AG09309 (cell line): ENCODE results near the gene ZBTB24.

Experiments used
- DNase-seq: peaks from one replicate; pipeline ENCODE4 v3.0.0-alpha.2; 2010; ENCODE audit warnings: low read depth
- H3K4me3 ChIP-seq: 2 replicates; pipeline ENCODE4 v1.5.1; 2011; ENCODE audit warnings: mild to moderate bottlenecking, low read depth, low read length, moderate library complexity; ENCODE audit not compliant: control insufficient read depth
- CTCF ChIP-seq: IDR thresholded peaks from 2 replicates; pipeline ENCODE4 v1.5.1; 2011; ENCODE audit warnings: mild to moderate bottlenecking, low read depth, low read length, inconsistent platforms; ENCODE audit not compliant: insufficient read depth, control insufficient read depth; ENCODE audit errors: missing control alignments

ZBTB24 gene

GRCh38 chr6:109490713-109491112, 7.7 kb upstream of the ZBTB24 start:
- no peak for DNase-seq
- no peak for TF ChIP-seq CTCF
- H3K4me3 ChIP-seq: no peak overlapping the region

GRCh38 chr6:109488001-109488400, 5.0 kb upstream of the ZBTB24 start:
- no peak for TF ChIP-seq CTCF
- no peak for DNase-seq

GRCh38 chr6:109486068-109486467, 3.0 kb upstream of the ZBTB24 start:
- no peak overlapping the region for H3K4me3 ChIP-seq
- no peak for DNase-seq
- no peak for TF ChIP-seq CTCF

More at GRCh38 chr6:109488001-109488400, 5.0 kb upstream of the ZBTB24 start:
- no peak overlapping the region for H3K4me3 ChIP-seq

- no peak for DNase-seq
- no peak for TF ChIP-seq CTCF
- no peak overlapping the region for H3K4me3 ChIP-seq
Measured at GRCh38 chr6:109485266-109485935, 2.4 kb upstream of the ZBTB24 start.

- H3K4me3 ChIP-seq: no peak overlapping the region
- no peak for DNase-seq
- TF ChIP-seq CTCF: no peak
Measured at GRCh38 chr6:109484122-109484521, 1.1 kb upstream of the ZBTB24 start.

GRCh38 chr6:109483735-109484057, 677 bp upstream of the ZBTB24 start:
- DNase-seq: no peak
- peak overlapping the region; percentile 45 for H3K4me3 ChIP-seq
- no peak for TF ChIP-seq CTCF
